Measurements from ENCODE around the gene DEPDC4. TPM values are rescaled to one million over a fixed set of nuclear protein-coding genes. Genes with fewer than 3 reads are reported as not detected.

Gene DEPDC4
- total and polyA plus RNA-seq, 10 of the 15 experiments (the other 5 are each of a cell fraction or from before 2014, with no cell fraction given), result 1.5 to 4.7 (median 2.2) TPM

DNA sequence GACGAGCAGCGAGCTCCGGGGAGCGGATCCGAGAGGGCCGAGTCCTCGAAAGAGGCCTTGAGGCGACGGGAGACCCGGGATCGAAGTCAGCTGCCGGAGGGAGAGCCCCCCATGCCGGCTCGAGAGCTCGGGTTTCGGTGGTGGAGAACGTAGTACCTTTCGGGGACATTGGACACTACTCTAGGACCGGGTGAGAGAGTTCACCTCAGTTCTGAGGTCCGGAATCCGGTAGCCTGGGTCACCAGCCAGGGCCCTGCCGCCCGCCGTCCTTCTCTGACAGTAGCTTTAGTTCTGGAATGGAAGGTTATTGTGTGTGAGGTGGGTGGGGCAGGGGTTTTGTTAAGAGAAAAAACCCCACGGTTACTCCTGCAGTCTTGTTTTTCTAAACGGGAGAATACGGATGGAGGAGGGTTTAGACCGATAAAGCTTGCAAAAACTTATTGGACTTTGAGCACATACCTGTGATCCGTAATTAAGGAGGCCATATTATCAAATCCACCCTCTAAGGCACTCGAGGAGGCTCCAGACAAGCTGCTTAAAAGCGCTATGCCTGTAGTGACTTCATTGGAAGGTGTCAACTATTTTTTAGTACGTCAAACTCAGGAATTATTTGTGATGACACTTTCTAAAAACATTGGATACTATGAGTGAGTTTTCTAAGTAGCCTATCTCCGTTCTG lies 863 bp upstream of the DEPDC4 start:
- WGBS (ENCODE audit: insufficient coverage, insufficient replicate concordance, low lambda C conversion rate, missing lambda C conversion rate), result 4% methylated on average over 33 of the region's 33 CpGs
- no peaks in the 10 kb centered on the region for H3K27me3 ChIP-seq (replicated peaks in 1 of 2; ENCODE audit: control insufficient read depth in 2 of 2, insufficient read depth in 2 of 2, low read length in 1 of 2)
- H3K36me3 ChIP-seq (ENCODE audit: control insufficient read depth in 2 of 2, insufficient read depth in 2 of 2, low read length in 1 of 2), result no peaks in the 10 kb centered on the region
- ATAC-seq (peak; percentile 34), DNase-seq (ENCODE audit: low read depth, low spot score) (no peak), FAIRE-seq (no peak)
- H3K4me2 ChIP-seq (ENCODE audit: control insufficient read depth, insufficient read depth), result peak overlapping the region; percentile 93
- H3K9ac ChIP-seq (ENCODE audit: control insufficient read depth, insufficient read depth, low read length), result peak overlapping the region; percentile 93
- H3K4me3 ChIP-seq, result peak overlapping the region; percentile 98
- BruUV-seq (replicated peaks), result no TSS peak
- peaks cover 51% of the 10 kb centered on the region for H3K79me2 ChIP-seq (ENCODE audit: control insufficient read depth, insufficient read depth, low read length)
- CTCF ChIA-PET, result interaction anchor here (0.6 to 2.5 kb wide), 5 partner anchors 8 to 833 kb away, joined by 3 to 7 read pairs (median 4); no protein-coding TSS in a partner anchor
- in situ Hi-C loops (cut with MboI) (no loop called here), intact Hi-C loops (cut with micrococcal nuclease; ENCODE audit: unreplicated experiment) (loop anchor here (2.0 to 5.0 kb wide), 2 partner anchors 67 to 125 kb away; partner anchors contain the start of genes ACTR6 and BLTP3B)
- H3K4me1 ChIP-seq (ENCODE audit: control insufficient read depth, insufficient read depth, low read length), result peaks cover 3% of the 10 kb centered on the region; the same call in 1 of the 2 replicates
- peak overlapping the region; percentile 78 for H3K27ac ChIP-seq (ENCODE audit: control insufficient read depth, insufficient read depth)
- H2AFZ ChIP-seq (ENCODE audit: control insufficient read depth, low read depth, low read length), result peak overlapping the region; percentile 25
- POLR2A ChIA-PET, result interaction anchor here (0.7 to 2.9 kb wide), 6 partner anchors 10 to 1057 kb away, joined by 4 to 18 read pairs (median 10); partner anchors contain the start of gene ACTR6
- TF ChIP-seq ZNF384 (IDR thresholded peaks at IDR 0.05; ENCODE audit: borderline replicate concordance, low read depth, low read length), result no peak
- TF ChIP-seq DPF2 (IDR thresholded peaks at IDR 0.05), result peak; percentile 36; the same call in 1 of the 2 replicates
- peak; percentile 15; the same call in 1 of the 2 replicates for TF ChIP-seq LARP7 (IDR thresholded peaks at IDR 0.05)
- TF ChIP-seq WRNIP1 (IDR thresholded peaks at IDR 0.05; ENCODE audit: borderline replicate concordance, low read depth, low read length), result 0 out of 2 replicates have a peak, but pooled peaks have one; percentile 42
- TF ChIP-seq IKZF1 (conservative IDR thresholded peaks at IDR 0.05), result peak; percentile 17; the same call in 1 of the 2 replicates
- no peak for TF ChIP-seq SUZ12 (IDR thresholded peaks at IDR 0.05; ENCODE audit: unreplicated experiment)
- 0 out of 2 replicates have a peak, but pooled peaks have one; percentile 64 for TF ChIP-seq GATAD2B (conservative IDR thresholded peaks at IDR 0.05; ENCODE audit: low read depth)
- peak; percentile 27; the same call in 1 of the 2 replicates for TF ChIP-seq CREB1 (IDR thresholded peaks at IDR 0.05; ENCODE audit: low read depth)
- RAD21 ChIA-PET (ENCODE audit: unreplicated experiment), result interaction anchor here (0.7 to 1.7 kb wide), 3 partner anchors 8 to 300 kb away, joined by 3 to 6 read pairs (median 4); partner anchors contain the start of gene ACTR6
- H4K20me1 ChIP-seq (ENCODE audit: control insufficient read depth, insufficient read depth), result peaks cover 3% of the 10 kb centered on the region; the same call in 1 of the 2 replicates
- H3K9me3 ChIP-seq (replicated peaks; ENCODE audit: control insufficient read depth, insufficient read depth, low read length), result no peaks in the 10 kb centered on the region
- SMC1A ChIA-PET (ENCODE audit: uncharacterized antibody, unreplicated experiment), result interaction anchor here (1.3 to 3.3 kb wide), 5 partner anchors 10 to 128 kb away, joined by 4 to 16 read pairs (median 5); no protein-coding TSS in a partner anchor
